Esophagus muscularis mucosa (tissue), 3 donors: ENCODE data around the gene DNAJC3.

Experiments
- CTCF ChIP-seq, 3 experiments: fragments of 200-600 bp in 2 of 3; fragments of 450-650 bp in 1 of 3; sonication (generic) in 2 of 3; IDR thresholded peaks; one replicate each; pipeline ENCODE4 v1.5.1; 2017 to 2019; ENCODE audit warnings: antibody characterized with exemption in 3 of 3, mild to moderate bottlenecking in 2 of 3, moderate library complexity in 1 of 3
- POLR2A ChIP-seq: fragments of 450-650 bp; IDR thresholded peaks from one replicate; pipeline ENCODE4 v1.6.1; 2017; ENCODE audit warnings: antibody characterized with exemption, moderate library complexity, mild to moderate bottlenecking, low read depth

DNA sequence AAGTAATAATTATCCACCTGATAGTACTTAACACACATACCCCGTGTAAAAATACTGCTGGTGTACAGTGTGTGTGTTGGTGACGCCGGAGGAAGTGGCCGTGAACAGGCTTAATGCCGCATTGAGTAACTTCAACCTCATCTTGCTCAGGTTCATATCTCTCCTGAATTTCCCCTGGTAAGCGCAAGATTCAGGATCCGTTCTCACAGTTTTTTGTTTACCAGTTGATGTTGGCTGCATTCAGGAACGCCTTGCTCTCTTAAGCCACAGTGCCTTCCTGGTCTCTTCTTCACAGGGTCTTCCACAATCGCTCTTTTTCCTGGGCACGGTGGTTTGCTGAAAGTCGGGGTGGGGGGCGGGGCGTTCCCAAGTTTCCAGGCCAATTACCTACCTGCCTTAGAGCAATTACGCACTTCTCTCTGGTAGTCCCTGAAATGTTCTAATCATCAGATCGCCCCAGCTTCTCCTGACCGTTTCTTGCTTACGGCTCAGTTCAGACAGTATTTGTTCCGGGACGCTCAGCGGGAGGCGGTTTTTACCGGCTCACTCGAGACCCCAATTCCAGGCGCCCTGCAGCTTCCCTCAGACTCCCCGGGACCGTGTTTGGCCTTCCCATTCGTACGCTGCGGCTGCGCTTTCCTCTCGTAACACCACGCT is 706 bp upstream of the DNAJC3 start:
- TF ChIP-seq CTCF (IDR thresholded peaks at IDR 0.05): no peak
- no peak for TF ChIP-seq POLR2A
